Activated T-helper 1 cell treated with Interleukin-2 at 50 U/mL for 16 hours (primary cell): ENCODE data around the gene RPL18A.

ENCODE experiments used
- DNase-seq: peaks from one replicate; pipeline ENCODE4 v3.0.0-alpha.2; 2020; ENCODE audit warnings: low read depth

The RPL18A gene

GRCh38 chr19:17859533-17860330 lies at the start of gene RPL18A:
Gene RPL18A (plus strand): TSS chr19:17859910. CDS start chr19:17859957, 47 bp downstream.
- peak; percentile 99 for DNase-seq

GRCh38 chr19:17811103-17811502 lies 48.6 kb upstream of the RPL18A start:
- no peak for DNase-seq

GRCh38 chr19:17811681-17812080 lies 48.0 kb upstream of the RPL18A start:
- DNase-seq: no peak

- no peak for DNase-seq
Measured at GRCh38 chr19:17812099-17812498, 47.6 kb upstream of the RPL18A start.

GRCh38 chr19:17817668-17818363 lies 41.9 kb upstream of the RPL18A start:
- no peak for DNase-seq

GRCh38 chr19:17821190-17821589 lies 38.5 kb upstream of the RPL18A start, which contains the start of gene INSL3:
Gene INSL3 (minus strand): TSS chr19:17821519. CDS start chr19:17821506, 13 bp downstream.
- no peak for DNase-seq

GRCh38 chr19:17824339-17824738 lies 35.4 kb upstream of the RPL18A start:
- no peak for DNase-seq

GRCh38 chr19:17826508-17827056 lies 33.1 kb upstream of the RPL18A start:
- no peak for DNase-seq

GRCh38 chr19:17829855-17830566 lies 29.7 kb upstream of the RPL18A start:
- DNase-seq: no peak

- DNase-seq: no peak
Measured at GRCh38 chr19:17830567-17831418, 28.9 kb upstream of the RPL18A start.

GRCh38 chr19:17831419-17831888 lies 28.3 kb upstream of the RPL18A start:
- no peak for DNase-seq

- no peak for DNase-seq
Measured at GRCh38 chr19:17832443-17833208, 27.1 kb upstream of the RPL18A start.

- DNase-seq: no peak
Measured at GRCh38 chr19:17834350-17835181, 25.1 kb upstream of the RPL18A start.

- no peak for DNase-seq
Measured at GRCh38 chr19:17835182-17836006, 24.3 kb upstream of the RPL18A start.

GRCh38 chr19:17836530-17836929 lies 23.2 kb upstream of the RPL18A start:
- no peak for DNase-seq

- DNase-seq: no peak
Measured at GRCh38 chr19:17837972-17838371, 21.7 kb upstream of the RPL18A start.

- DNase-seq: no peak
Measured at GRCh38 chr19:17840019-17840418, 19.7 kb upstream of the RPL18A start.

- DNase-seq: no peak
Measured at GRCh38 chr19:17841371-17841809, 18.3 kb upstream of the RPL18A start.
